ENCODE data around the gene MADCAM1.

MADCAM1 gene

GRCh38 chr19:489418-490196, 6.7 kb upstream of the MADCAM1 start:
- Histone ChIP-seq H3K9ac (ENCODE audit: low read depth in 1 of 2, low read length in 2 of 2) (peak overlapping the region; percentile 70 to 71), H3K4me1 (ENCODE audit: control insufficient read depth in 2 of 2, insufficient read depth in 2 of 2, low read length in 2 of 2) (peaks cover 0 to 3% of the 10 kb centered on the region in 2 donors), H3K27me3 (ENCODE audit: control insufficient read depth in 2 of 2, insufficient read depth in 2 of 2, low read length in 2 of 2) (peaks cover 10 to 13% of the 10 kb centered on the region in 2 donors), H3K9me3 (ENCODE audit: control insufficient read depth in 2 of 2, low read length in 2 of 2) (no peaks in the 10 kb centered on the region), H3K4me3 (ENCODE audit: low read length in 2 of 2) (peak overlapping the region; percentile 69 to 82), H3K36me3 (ENCODE audit: control insufficient read depth in 2 of 2, insufficient read depth in 2 of 2, low read length in 2 of 2) (no peaks in the 10 kb centered on the region), H3K27ac (ENCODE audit: low read depth in 2 of 2, low read length in 2 of 2) (peak overlapping the region; percentile 87 to 88)

- Histone ChIP-seq H3K9ac (ENCODE audit: low read depth in 1 of 2, low read length in 2 of 2) (no peak overlapping the region), H3K9me3 (ENCODE audit: control insufficient read depth in 2 of 2, low read length in 2 of 2) (no peaks in the 10 kb centered on the region), H3K4me3 (ENCODE audit: low read length in 2 of 2) (peak overlapping the region in 1 of 2 donors; percentile 3), H3K36me3 (ENCODE audit: control insufficient read depth in 2 of 2, insufficient read depth in 2 of 2, low read length in 2 of 2) (no peaks in the 10 kb centered on the region), H3K27ac (ENCODE audit: low read depth in 2 of 2, low read length in 2 of 2) (no peak overlapping the region), H3K4me1 (ENCODE audit: control insufficient read depth in 2 of 2, insufficient read depth in 2 of 2, low read length in 2 of 2) (peaks cover 0 to 3% of the 10 kb centered on the region in 2 donors), H3K27me3 (ENCODE audit: control insufficient read depth in 2 of 2, insufficient read depth in 2 of 2, low read length in 2 of 2) (no peaks in the 10 kb centered on the region)
Measured at GRCh38 chr19:491146-491741, 5.0 kb upstream of the MADCAM1 start.

GRCh38 chr19:492091-492531, 4.2 kb upstream of the MADCAM1 start:
- Histone ChIP-seq H3K9ac (ENCODE audit: low read depth in 1 of 2, low read length in 2 of 2) (no peak overlapping the region), H3K4me1 (ENCODE audit: control insufficient read depth in 2 of 2, insufficient read depth in 2 of 2, low read length in 2 of 2) (peaks cover 0 to 3% of the 10 kb centered on the region in 2 donors), H3K36me3 (ENCODE audit: control insufficient read depth in 2 of 2, insufficient read depth in 2 of 2, low read length in 2 of 2) (no peaks in the 10 kb centered on the region), H3K9me3 (ENCODE audit: control insufficient read depth in 2 of 2, low read length in 2 of 2) (no peaks in the 10 kb centered on the region), H3K4me3 (ENCODE audit: low read length in 2 of 2) (no peak overlapping the region), H3K27me3 (ENCODE audit: control insufficient read depth in 2 of 2, insufficient read depth in 2 of 2, low read length in 2 of 2) (no peaks in the 10 kb centered on the region), H3K27ac (ENCODE audit: low read depth in 2 of 2, low read length in 2 of 2) (no peak overlapping the region)

GRCh38 chr19:493391-494170, 2.7 kb upstream of the MADCAM1 start:
- Histone ChIP-seq H3K4me1 (ENCODE audit: control insufficient read depth in 2 of 2, insufficient read depth in 2 of 2, low read length in 2 of 2) (peaks cover 2 to 3% of the 10 kb centered on the region in 2 donors), H3K9me3 (ENCODE audit: control insufficient read depth in 2 of 2, low read length in 2 of 2) (no peaks in the 10 kb centered on the region), H3K27ac (ENCODE audit: low read depth in 2 of 2, low read length in 2 of 2) (no peak overlapping the region)

GRCh38 chr19:494171-495080, 1.9 kb upstream of the MADCAM1 start:
- H3K27me3 ChIP-seq (ENCODE audit: control insufficient read depth in 2 of 2, insufficient read depth in 2 of 2, low read length in 2 of 2), result peaks cover 10 to 11% of the 10 kb centered on the region in 2 donors

More at GRCh38 chr19:493391-494170, 2.7 kb upstream of the MADCAM1 start:
- H3K36me3 ChIP-seq (ENCODE audit: control insufficient read depth in 2 of 2, insufficient read depth in 2 of 2, low read length in 2 of 2), result no peaks in the 10 kb centered on the region
- H3K27me3 ChIP-seq (ENCODE audit: control insufficient read depth in 2 of 2, insufficient read depth in 2 of 2, low read length in 2 of 2), result peaks cover 3 to 5% of the 10 kb centered on the region in 2 donors
- no peak overlapping the region for H3K4me3 ChIP-seq (ENCODE audit: low read length in 2 of 2)
- no peak overlapping the region for H3K9ac ChIP-seq (ENCODE audit: low read depth in 1 of 2, low read length in 2 of 2)

GRCh38 chr19:495081-495401, 1.2 kb upstream of the MADCAM1 start:
- Histone ChIP-seq H3K4me3 (ENCODE audit: low read length in 2 of 2) (no peak overlapping the region), H3K9me3 (ENCODE audit: control insufficient read depth in 2 of 2, low read length in 2 of 2) (no peaks in the 10 kb centered on the region), H3K9ac (ENCODE audit: low read depth in 1 of 2, low read length in 2 of 2) (no peak overlapping the region), H3K27me3 (ENCODE audit: control insufficient read depth in 2 of 2, insufficient read depth in 2 of 2, low read length in 2 of 2) (peaks cover 12% of the 10 kb centered on the region in 2 donors), H3K27ac (ENCODE audit: low read depth in 2 of 2, low read length in 2 of 2) (no peak overlapping the region), H3K36me3 (ENCODE audit: control insufficient read depth in 2 of 2, insufficient read depth in 2 of 2, low read length in 2 of 2) (no peaks in the 10 kb centered on the region), H3K4me1 (ENCODE audit: control insufficient read depth in 2 of 2, insufficient read depth in 2 of 2, low read length in 2 of 2) (peaks cover 0 to 2% of the 10 kb centered on the region in 2 donors)

More at GRCh38 chr19:494171-495080, 1.9 kb upstream of the MADCAM1 start:
- Histone ChIP-seq H3K9ac (ENCODE audit: low read depth in 1 of 2, low read length in 2 of 2) (no peak overlapping the region), H3K9me3 (ENCODE audit: control insufficient read depth in 2 of 2, low read length in 2 of 2) (no peaks in the 10 kb centered on the region), H3K27ac (ENCODE audit: low read depth in 2 of 2, low read length in 2 of 2) (no peak overlapping the region), H3K4me3 (ENCODE audit: low read length in 2 of 2) (no peak overlapping the region), H3K36me3 (ENCODE audit: control insufficient read depth in 2 of 2, insufficient read depth in 2 of 2, low read length in 2 of 2) (no peaks in the 10 kb centered on the region), H3K4me1 (ENCODE audit: control insufficient read depth in 2 of 2, insufficient read depth in 2 of 2, low read length in 2 of 2) (peaks cover 2 to 3% of the 10 kb centered on the region in 2 donors)

GRCh38 chr19:495402-496111, 729 bp upstream of the MADCAM1 start:
- Histone ChIP-seq H3K27me3 (ENCODE audit: control insufficient read depth in 2 of 2, insufficient read depth in 2 of 2, low read length in 2 of 2) (peaks cover 12% of the 10 kb centered on the region in 2 donors), H3K4me3 (ENCODE audit: low read length in 2 of 2) (no peak overlapping the region), H3K9me3 (ENCODE audit: control insufficient read depth in 2 of 2, low read length in 2 of 2) (no peaks in the 10 kb centered on the region), H3K36me3 (ENCODE audit: control insufficient read depth in 2 of 2, insufficient read depth in 2 of 2, low read length in 2 of 2) (no peaks in the 10 kb centered on the region), H3K27ac (ENCODE audit: low read depth in 2 of 2, low read length in 2 of 2) (no peak overlapping the region), H3K9ac (ENCODE audit: low read depth in 1 of 2, low read length in 2 of 2) (no peak overlapping the region), H3K4me1 (ENCODE audit: control insufficient read depth in 2 of 2, insufficient read depth in 2 of 2, low read length in 2 of 2) (peaks cover 0 to 2% of the 10 kb centered on the region in 2 donors)

GRCh38 chr19:496986-497385, 700 bp downstream of the MADCAM1 start:
- H3K4me3 ChIP-seq (ENCODE audit: low read length in 2 of 2), result no peak overlapping the region

GRCh38 chr19:497491-497868, 1.2 kb downstream of the MADCAM1 start:
- peaks cover 12% of the 10 kb centered on the region in 2 donors for H3K27me3 ChIP-seq (ENCODE audit: control insufficient read depth in 2 of 2, insufficient read depth in 2 of 2, low read length in 2 of 2)
- no peaks in the 10 kb centered on the region for H3K36me3 ChIP-seq (ENCODE audit: control insufficient read depth in 2 of 2, insufficient read depth in 2 of 2, low read length in 2 of 2)
- no peak overlapping the region for H3K9ac ChIP-seq (ENCODE audit: low read depth in 1 of 2, low read length in 2 of 2)
- no peak overlapping the region for H3K4me3 ChIP-seq (ENCODE audit: low read length in 2 of 2)
- H3K27ac ChIP-seq (ENCODE audit: low read depth in 2 of 2, low read length in 2 of 2), result no peak overlapping the region
- H3K9me3 ChIP-seq (ENCODE audit: control insufficient read depth in 2 of 2, low read length in 2 of 2), result no peaks in the 10 kb centered on the region
- H3K4me1 ChIP-seq (ENCODE audit: control insufficient read depth in 2 of 2, insufficient read depth in 2 of 2, low read length in 2 of 2), result peaks cover 0 to 2% of the 10 kb centered on the region in 2 donors

More at GRCh38 chr19:496986-497385, 700 bp downstream of the MADCAM1 start:
- H3K9me3 ChIP-seq (ENCODE audit: control insufficient read depth in 2 of 2, low read length in 2 of 2), result no peaks in the 10 kb centered on the region
- peaks cover 12% of the 10 kb centered on the region in 2 donors for H3K27me3 ChIP-seq (ENCODE audit: control insufficient read depth in 2 of 2, insufficient read depth in 2 of 2, low read length in 2 of 2)
- no peaks in the 10 kb centered on the region for H3K36me3 ChIP-seq (ENCODE audit: control insufficient read depth in 2 of 2, insufficient read depth in 2 of 2, low read length in 2 of 2)
- peaks cover 0 to 2% of the 10 kb centered on the region in 2 donors for H3K4me1 ChIP-seq (ENCODE audit: control insufficient read depth in 2 of 2, insufficient read depth in 2 of 2, low read length in 2 of 2)
- H3K27ac ChIP-seq (ENCODE audit: low read depth in 2 of 2, low read length in 2 of 2), result no peak overlapping the region
- H3K9ac ChIP-seq (ENCODE audit: low read depth in 1 of 2, low read length in 2 of 2), result no peak overlapping the region

Data from mucosa of rectum (tissue), 2 donors.